Spleen (tissue), 7 donors: ENCODE data around the gene KRT8.

ENCODE experiments used
- POLR2A ChIP-seq, 3 donors: fragments of 450-650 bp; IDR thresholded peaks; one replicate each; pipeline ENCODE4 v1.5.1; 2017; ENCODE audit warnings: antibody characterized with exemption in 3 of 3, mild to moderate bottlenecking in 1 of 3
- POLR2AphosphoS5 ChIP-seq, 3 donors: sonication (generic); formaldehyde crosslinking; IDR thresholded peaks; one replicate each; pipeline ENCODE4 v1.5.1; 2017; ENCODE audit warnings: antibody characterized with exemption in 3 of 3
- TF ChIP-seq, protein P1 (sequence below), 11 experiments: fragments of 200-600 bp in 7 of 11; fragments of 450-650 bp in 4 of 11; sonication (generic) in 4 of 11; IDR thresholded peaks in 8 of 11; conservative IDR thresholded peaks in 3 of 11; 1 replicate in 7 of 11; 2 replicates in 4 of 11; pipeline versions ENCODE4 v1.4.0 to v1.8.0; 2016 to 2021; ENCODE audit warnings: antibody characterized with exemption in 11 of 11, inconsistent platforms in 4 of 11, mild to moderate bottlenecking in 1 of 11
- donor health status: DM: no; HTN: no; CAD: no; lungs with moderate emphysema.
- donor health status: DM: no; HTN: no; CAD: no.
- donor health status: DM: no; HTN: no; CAD: no.

DNA sequence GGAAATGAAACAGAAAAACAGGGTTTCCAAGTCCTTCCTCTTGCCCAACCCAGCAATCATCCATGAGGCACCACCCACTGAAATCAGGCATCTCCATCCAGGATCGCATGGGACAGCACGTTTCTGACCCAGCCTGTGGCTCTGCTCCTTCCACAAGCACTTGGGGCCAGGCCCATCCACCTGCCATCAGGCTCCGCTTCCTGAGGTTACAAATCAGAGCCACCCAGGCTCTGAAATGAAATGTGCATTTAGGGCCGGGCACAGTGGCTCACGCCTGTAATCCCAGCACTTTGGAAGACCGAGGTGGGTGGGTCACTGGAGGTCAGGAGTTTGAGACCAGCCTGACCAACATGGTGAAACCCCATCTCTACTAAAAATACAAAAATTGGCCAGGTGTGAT lies 55.4 kb downstream of the KRT8 start:
- no peak for TF ChIP-seq POLR2AphosphoS5 (IDR thresholded peaks at IDR 0.05)
- TF ChIP-seq POLR2A (IDR thresholded peaks at IDR 0.05): no peak
- TF ChIP-seq, protein P1, sequence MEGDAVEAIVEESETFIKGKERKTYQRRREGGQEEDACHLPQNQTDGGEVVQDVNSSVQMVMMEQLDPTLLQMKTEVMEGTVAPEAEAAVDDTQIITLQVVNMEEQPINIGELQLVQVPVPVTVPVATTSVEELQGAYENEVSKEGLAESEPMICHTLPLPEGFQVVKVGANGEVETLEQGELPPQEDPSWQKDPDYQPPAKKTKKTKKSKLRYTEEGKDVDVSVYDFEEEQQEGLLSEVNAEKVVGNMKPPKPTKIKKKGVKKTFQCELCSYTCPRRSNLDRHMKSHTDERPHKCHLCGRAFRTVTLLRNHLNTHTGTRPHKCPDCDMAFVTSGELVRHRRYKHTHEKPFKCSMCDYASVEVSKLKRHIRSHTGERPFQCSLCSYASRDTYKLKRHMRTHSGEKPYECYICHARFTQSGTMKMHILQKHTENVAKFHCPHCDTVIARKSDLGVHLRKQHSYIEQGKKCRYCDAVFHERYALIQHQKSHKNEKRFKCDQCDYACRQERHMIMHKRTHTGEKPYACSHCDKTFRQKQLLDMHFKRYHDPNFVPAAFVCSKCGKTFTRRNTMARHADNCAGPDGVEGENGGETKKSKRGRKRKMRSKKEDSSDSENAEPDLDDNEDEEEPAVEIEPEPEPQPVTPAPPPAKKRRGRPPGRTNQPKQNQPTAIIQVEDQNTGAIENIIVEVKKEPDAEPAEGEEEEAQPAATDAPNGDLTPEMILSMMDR (IDR thresholded peaks at IDR 0.05 in 8 of 11, conservative IDR thresholded peaks at IDR 0.05 in 3 of 11): no peak
